Mesodermal cell (in vitro differentiated cells): ENCODE results near the gene MPZL3. TPM values are rescaled to one million over a fixed set of nuclear protein-coding genes. Genes with fewer than 3 reads are reported as not detected.
A peak's percentile ranks its signal among the peaks of the same experiment; 100 is the strongest.

ENCODE experiments used
- H3K27ac ChIP-seq: 2 replicates; pipeline ENCODE4 v1.7.0; 2013; ENCODE audit warnings: mild to moderate bottlenecking, low read depth, low read length, moderate library complexity; ENCODE audit not compliant: severe bottlenecking
- H3K36me3 ChIP-seq: 2 replicates; pipeline ENCODE4 v1.7.1; 2013; ENCODE audit warnings: mild to moderate bottlenecking, low read length, moderate library complexity; ENCODE audit not compliant: control insufficient read depth, insufficient read depth
- H3K4me1 ChIP-seq: one replicate; pipeline ENCODE4 v1.7.1; 2013; ENCODE audit warnings: mild to moderate bottlenecking, low read length; ENCODE audit not compliant: insufficient read depth, control insufficient read depth, poor library complexity, severe bottlenecking
- H3K4me3 ChIP-seq: 2 replicates; pipeline ENCODE4 v1.7.0; 2013; ENCODE audit warnings: low read length, control low read depth, mild to moderate bottlenecking; ENCODE audit not compliant: insufficient read depth, poor library complexity, severe bottlenecking; ENCODE audit errors: extremely low read depth
- H3K9me3 ChIP-seq: 2 replicates; pipeline ENCODE4 v1.7.1; 2013; ENCODE audit warnings: mild to moderate bottlenecking, low read length, moderate library complexity; ENCODE audit not compliant: control insufficient read depth
- WGBS, 2 experiments: methylation state at CpG; one replicate each; pipeline ENCODE4 v1.1.5; 2013; ENCODE audit warnings: missing lambda C conversion rate in 2 of 2; ENCODE audit not compliant: insufficient coverage in 2 of 2; 5-methylcytosine and 5-hydroxymethylcytosine counted together
- polyA plus RNA-seq, 2 experiments: library from polyadenylated mRNA; stranded (reverse); fragments of 50-300 nt; gene quantifications; one replicate each; pipeline ENCODE4 v1.2.3, GENCODE V29; 2013

MPZL3 gene, protein sequence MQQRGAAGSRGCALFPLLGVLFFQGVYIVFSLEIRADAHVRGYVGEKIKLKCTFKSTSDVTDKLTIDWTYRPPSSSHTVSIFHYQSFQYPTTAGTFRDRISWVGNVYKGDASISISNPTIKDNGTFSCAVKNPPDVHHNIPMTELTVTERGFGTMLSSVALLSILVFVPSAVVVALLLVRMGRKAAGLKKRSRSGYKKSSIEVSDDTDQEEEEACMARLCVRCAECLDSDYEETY
- 0.26 TPM for polyA plus RNA-seq (2013, experiment 1 of 2)
- 0.35 TPM for polyA plus RNA-seq (2013, experiment 2 of 2)

DNA sequence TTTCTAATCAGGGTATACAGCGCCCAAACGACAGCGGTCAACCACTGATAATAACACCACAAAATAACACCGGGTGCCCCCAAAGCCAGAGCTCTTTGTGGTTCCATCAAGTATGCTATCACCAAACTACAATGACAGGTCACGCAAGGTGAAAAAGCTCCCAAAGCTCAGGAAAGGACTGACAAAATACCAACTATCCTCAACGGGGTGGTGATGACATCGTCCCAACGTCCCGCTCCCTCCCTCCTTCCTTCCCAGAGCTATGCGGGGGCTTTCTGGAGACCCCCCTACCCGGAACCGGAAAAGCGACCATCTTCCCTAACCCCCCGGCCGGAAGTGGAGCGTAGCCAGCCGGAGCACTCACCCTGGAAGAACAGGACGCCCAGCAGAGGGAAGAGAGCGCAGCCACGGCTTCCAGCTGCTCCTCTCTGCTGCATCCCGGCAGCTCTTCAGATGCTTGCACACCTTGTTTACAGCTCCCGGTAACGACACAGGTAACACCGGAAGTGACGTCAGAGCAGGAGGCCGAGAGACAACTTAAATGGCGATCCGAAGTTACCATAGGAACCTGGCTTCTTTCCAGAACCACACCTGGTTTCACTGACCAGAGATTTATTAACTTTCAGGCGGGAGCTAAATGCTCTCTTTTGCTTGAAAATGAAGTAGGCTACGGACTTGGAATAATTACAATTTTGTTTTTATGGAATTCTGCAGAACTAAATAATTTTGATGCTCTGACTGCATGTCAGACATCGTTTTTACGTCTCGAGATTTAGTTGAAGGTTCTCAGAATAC is at the start of gene MPZL3:
TSS of gene MPZL3 (minus strand) at position 508 of the 795 bp plus-strand sequence. CDS start at position 437, 71 bp downstream.
- no peaks in the 10 kb centered on the region for H3K36me3 ChIP-seq
- peaks cover 6% of the 10 kb centered on the region for H3K9me3 ChIP-seq
- H3K4me3 ChIP-seq: peak within 1 kb of the TSS; percentile 46
- peak within 1 kb of the TSS; percentile 78 for H3K27ac ChIP-seq
- 41 to 48% methylated on average over 26 of the region's 33 CpGs for WGBS, 2 experiments
- no peaks in the 10 kb centered on the region for H3K4me1 ChIP-seq

DNA sequence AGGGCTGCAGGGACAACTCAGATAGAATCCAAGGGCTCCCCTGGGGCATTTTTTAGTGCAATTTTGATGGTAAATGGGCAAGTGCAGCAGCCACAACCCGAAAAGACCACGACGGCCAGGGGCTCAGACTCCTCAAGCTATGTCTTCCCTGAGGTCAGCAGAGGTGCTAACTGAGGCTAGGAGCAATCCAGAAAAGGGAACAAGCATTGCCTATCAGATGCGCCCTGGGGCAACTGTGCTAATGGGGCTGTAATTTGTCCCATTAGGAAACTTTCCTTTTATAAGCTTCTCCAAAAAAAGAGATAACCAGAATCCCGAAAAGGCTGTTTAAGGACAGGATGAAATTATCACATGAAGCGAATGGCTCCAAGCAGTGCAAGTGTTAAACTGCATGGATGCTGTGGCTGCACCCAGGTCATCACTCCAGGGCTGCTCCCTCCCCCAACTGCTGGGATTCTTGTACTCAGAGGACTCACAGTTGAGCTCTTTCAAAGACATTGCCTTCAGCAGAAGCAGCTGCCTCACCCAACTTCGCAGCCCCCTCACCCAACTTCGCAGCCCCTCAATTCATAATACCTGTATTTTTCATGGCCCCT is 49.5 kb upstream of the MPZL3 start:
- Histone ChIP-seq H3K9me3 (no peaks in the 10 kb centered on the region), H3K36me3 (no peaks in the 10 kb centered on the region), H3K27ac (no peak overlapping the region), H3K4me1 (no peaks in the 10 kb centered on the region), H3K4me3 (no peak overlapping the region)
- 61 to 82% methylated on average over 6 to 8 of the region's 8 CpGs for WGBS, 2 experiments

GRCh38 chr11:118295815-118296454 is 43.8 kb upstream of the MPZL3 start:
- H3K4me3 ChIP-seq: no peak overlapping the region
- no peaks in the 10 kb centered on the region for H3K4me1 ChIP-seq
- no peaks in the 10 kb centered on the region for H3K36me3 ChIP-seq
- no peak overlapping the region for H3K27ac ChIP-seq
- H3K9me3 ChIP-seq: no peaks in the 10 kb centered on the region
- 88 to 93% methylated on average over 2 of the region's 3 CpGs for WGBS, 2 experiments

GRCh38 chr11:118295199-118295598 is 43.0 kb upstream of the MPZL3 start:
- H3K4me3 ChIP-seq: no peak overlapping the region
- no peaks in the 10 kb centered on the region for H3K9me3 ChIP-seq
- no peaks in the 10 kb centered on the region for H3K4me1 ChIP-seq
- WGBS, 2 experiments: 61 to 82% methylated on average over 4 to 5 of the region's 5 CpGs
- no peak overlapping the region for H3K27ac ChIP-seq
- no peaks in the 10 kb centered on the region for H3K36me3 ChIP-seq

- no CpG with 5 or more reads among the region's 2 CpGs for WGBS, 2 experiments
- Histone ChIP-seq H3K4me3 (no peak overlapping the region), H3K27ac (no peak overlapping the region), H3K36me3 (no peaks in the 10 kb centered on the region), H3K4me1 (no peaks in the 10 kb centered on the region), H3K9me3 (no peaks in the 10 kb centered on the region)
These were observed 41.9 kb upstream of the MPZL3 start for GRCh38 chr11:118294053-118294452.

GRCh38 chr11:118291477-118292135 is 39.4 kb upstream of the MPZL3 start:
- Histone ChIP-seq H3K9me3 (no peaks in the 10 kb centered on the region), H3K4me1 (no peaks in the 10 kb centered on the region), H3K27ac (no peak overlapping the region), H3K4me3 (no peak overlapping the region), H3K36me3 (no peaks in the 10 kb centered on the region)
- 91 to 94% methylated on average over 2 to 6 of the region's 9 CpGs for WGBS, 2 experiments

- Histone ChIP-seq H3K4me3 (no peak overlapping the region), H3K36me3 (no peaks in the 10 kb centered on the region), H3K27ac (no peak overlapping the region), H3K4me1 (no peaks in the 10 kb centered on the region), H3K9me3 (no peaks in the 10 kb centered on the region)
- 31 to 35% methylated on average over 8 to 9 of the region's 9 CpGs for WGBS, 2 experiments
These were observed 38.8 kb upstream of the MPZL3 start for GRCh38 chr11:118290923-118291322.

GRCh38 chr11:118289401-118289800 is 37.2 kb upstream of the MPZL3 start:
- H3K27ac ChIP-seq: no peak overlapping the region

GRCh38 chr11:118287006-118287405 is 34.8 kb upstream of the MPZL3 start:
- no peak overlapping the region for H3K27ac ChIP-seq
- H3K4me3 ChIP-seq: no peak overlapping the region
- no peaks in the 10 kb centered on the region for H3K36me3 ChIP-seq
- no peaks in the 10 kb centered on the region for H3K4me1 ChIP-seq
- no CpG with 5 or more reads among the region's 1 CpG for WGBS, 2 experiments
- no peaks in the 10 kb centered on the region for H3K9me3 ChIP-seq

More at GRCh38 chr11:118289401-118289800, 37.2 kb upstream of the MPZL3 start:
- no peaks in the 10 kb centered on the region for H3K36me3 ChIP-seq
- no peaks in the 10 kb centered on the region for H3K9me3 ChIP-seq
- no peaks in the 10 kb centered on the region for H3K4me1 ChIP-seq
- H3K4me3 ChIP-seq: no peak overlapping the region

DNA sequence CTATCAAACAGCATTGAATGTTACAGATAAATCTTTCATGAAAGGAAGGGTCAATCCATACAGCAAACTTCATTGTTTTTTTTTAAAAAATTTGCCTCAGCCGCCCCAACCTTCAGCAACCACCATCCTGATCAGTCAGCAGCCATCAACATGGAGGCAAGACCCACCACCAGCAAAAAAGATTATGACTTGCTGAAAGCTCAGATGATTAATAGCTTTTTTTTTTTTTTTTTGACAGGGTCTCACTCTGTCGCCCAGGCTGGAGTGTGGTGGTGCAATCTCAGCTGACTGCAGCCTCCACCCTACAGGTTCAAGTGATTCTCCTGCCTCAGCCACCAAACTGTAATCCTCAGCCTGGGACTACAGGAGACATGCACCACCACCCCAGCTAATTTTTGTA is 34.4 kb upstream of the MPZL3 start:
- Histone ChIP-seq H3K4me3 (no peak overlapping the region), H3K27ac (no peak overlapping the region), H3K36me3 (no peaks in the 10 kb centered on the region)

More for the DNA sequence above, 34.4 kb upstream of the MPZL3 start:
- 89% methylated on average over 1 of the region's 2 CpGs for WGBS, 2 experiments
- no peaks in the 10 kb centered on the region for H3K9me3 ChIP-seq
- no peaks in the 10 kb centered on the region for H3K4me1 ChIP-seq
